AG09319 (cell line): Measurements from ENCODE around the gene LRIT1.

Source experiments
- DNase-seq: peaks from one replicate; pipeline ENCODE4 v3.0.0-alpha.2; 2010; ENCODE audit warnings: low read depth; ENCODE audit errors: extremely low read depth
- CTCF ChIP-seq: IDR thresholded peaks from 2 replicates; pipeline ENCODE4 v1.5.1; 2011; ENCODE audit warnings: low read depth, mild to moderate bottlenecking, inconsistent platforms, low read length, moderate library complexity

The LRIT1 gene

GRCh38 chr10:84212014-84212413, 29.3 kb downstream of the LRIT1 start:
- TF ChIP-seq CTCF: no peak

GRCh38 chr10:84211566-84211965, 29.8 kb downstream of the LRIT1 start:
- DNase-seq: no peak
- no peak for TF ChIP-seq CTCF

More at GRCh38 chr10:84212014-84212413, 29.3 kb downstream of the LRIT1 start:
- DNase-seq: no peak

GRCh38 chr10:84208023-84208422, 33.3 kb downstream of the LRIT1 start:
- no peak for TF ChIP-seq CTCF
- no peak for DNase-seq

- no peak for TF ChIP-seq CTCF
- DNase-seq: no peak
These were observed 35.4 kb downstream of the LRIT1 start for GRCh38 chr10:84205853-84206525.

GRCh38 chr10:84205049-84205852, 36.1 kb downstream of the LRIT1 start:
- DNase-seq: no peak

GRCh38 chr10:84204610-84205009, 36.7 kb downstream of the LRIT1 start:
- no peak for TF ChIP-seq CTCF

More at GRCh38 chr10:84205049-84205852, 36.1 kb downstream of the LRIT1 start:
- peak; percentile 61 for TF ChIP-seq CTCF

GRCh38 chr10:84204122-84204521, 37.2 kb downstream of the LRIT1 start:
- TF ChIP-seq CTCF: no peak; the same call in none of the 2 replicates
- DNase-seq: no peak

More at GRCh38 chr10:84204610-84205009, 36.7 kb downstream of the LRIT1 start:
- no peak for DNase-seq
